Lower lobe of right lung (tissue), 2 donors: ENCODE measurements around the gene GYPC. TPM values are rescaled to one million over a fixed set of nuclear protein-coding genes. Genes with fewer than 3 reads are reported as not detected.

Source experiments
- ATAC-seq, 2 donors: fragments of 200-7000 bp; cut with Tn5 transposase; one replicate each; pipeline ENCODE4 v1.9.1; 2020 to 2022; ENCODE audit warnings: mild to moderate bottlenecking in 2 of 2, moderate library complexity in 2 of 2
- DNase-seq: peaks from one replicate; pipeline ENCODE4 v3.0.0-alpha.2; 2020
- H3K27ac ChIP-seq: fragments of 200-600 bp; one replicate; pipeline ENCODE4 v1.8.0; 2022
- H3K27me3 ChIP-seq: fragments of 200-600 bp; one replicate; pipeline ENCODE4 v1.8.0; 2022; ENCODE audit warnings: low read depth
- H3K36me3 ChIP-seq: fragments of 200-600 bp; one replicate; pipeline ENCODE4 v1.8.0; 2022; ENCODE audit warnings: mild to moderate bottlenecking
- H3K4me1 ChIP-seq: fragments of 200-600 bp; one replicate; pipeline ENCODE4 v1.8.0; 2022
- H3K4me3 ChIP-seq: fragments of 200-600 bp; one replicate; pipeline ENCODE4 v1.8.0; 2022; ENCODE audit warnings: mild to moderate bottlenecking
- H3K9me3 ChIP-seq: fragments of 200-600 bp; one replicate; pipeline ENCODE4 v1.8.0; 2022
- intact Hi-C: fragments of 100-400 bp; cut with DNase I; formaldehyde crosslinking; loops from one replicate; pipeline ENCODE4 v1.11.0; 2022
- total RNA-seq: library from RNA; stranded (reverse); fragmentation: NEBNext Ultra II Directional; extraction: Animal tissue kit (Norgen Biotek cat#: 25700); gene quantifications from one replicate; pipeline ENCODE4 v1.2.1, GENCODE V29; 2021
- TF ChIP-seq, protein P1 (sequence below): fragments of 200-600 bp; IDR thresholded peaks from one replicate; pipeline ENCODE4 v1.8.0; 2022; ENCODE audit warnings: antibody characterized with exemption, mild to moderate bottlenecking
- donor health status: DM: no; HTN: yes; CAD: no; lungs with severe emphysema.

Gene GYPC
- total RNA-seq, 1 donor from 2014 or later: 92.6 TPM

DNA sequence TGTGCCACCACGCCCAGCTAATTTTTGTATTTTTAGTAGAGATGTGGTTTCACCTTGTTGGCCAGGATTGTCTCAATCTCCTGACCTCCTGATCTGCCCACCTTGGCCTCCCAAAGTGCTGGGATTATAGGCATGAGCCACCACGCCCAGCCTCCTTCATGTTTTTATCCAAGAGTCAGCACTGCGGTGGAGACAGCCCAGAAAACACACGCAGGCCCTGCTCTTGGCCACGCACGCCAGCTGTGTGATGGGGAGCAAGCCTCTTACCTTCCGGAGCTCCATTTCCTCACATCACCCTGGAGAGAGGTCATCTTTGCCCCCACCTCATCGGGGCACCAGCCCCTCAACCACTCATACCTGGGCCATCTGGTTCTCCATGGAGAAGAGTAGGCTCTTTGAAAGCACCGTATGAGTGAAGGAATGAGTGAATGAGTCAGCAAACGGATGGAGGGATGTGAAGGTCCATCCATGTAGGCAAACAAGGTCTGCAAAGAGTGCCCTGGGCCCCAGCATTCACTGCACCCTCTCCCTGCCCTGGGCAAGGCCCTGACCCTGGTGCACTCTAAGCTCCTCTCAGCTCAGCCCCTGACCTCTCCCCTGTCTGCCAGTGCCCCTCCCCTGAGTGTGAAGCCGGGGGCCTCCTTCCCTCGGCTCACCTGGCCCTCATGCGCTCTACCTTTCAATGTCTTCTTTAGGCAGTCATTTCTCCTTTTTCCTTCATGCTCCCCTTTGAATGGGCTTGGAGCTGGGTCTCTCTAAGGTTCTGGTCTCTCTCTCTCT is 7.4 kb downstream of the GYPC start:
- ATAC-seq (no peak), DNase-seq (no peak)
- peaks cover 4% of the 10 kb centered on the region for H3K36me3 ChIP-seq
- TF ChIP-seq, protein P1, sequence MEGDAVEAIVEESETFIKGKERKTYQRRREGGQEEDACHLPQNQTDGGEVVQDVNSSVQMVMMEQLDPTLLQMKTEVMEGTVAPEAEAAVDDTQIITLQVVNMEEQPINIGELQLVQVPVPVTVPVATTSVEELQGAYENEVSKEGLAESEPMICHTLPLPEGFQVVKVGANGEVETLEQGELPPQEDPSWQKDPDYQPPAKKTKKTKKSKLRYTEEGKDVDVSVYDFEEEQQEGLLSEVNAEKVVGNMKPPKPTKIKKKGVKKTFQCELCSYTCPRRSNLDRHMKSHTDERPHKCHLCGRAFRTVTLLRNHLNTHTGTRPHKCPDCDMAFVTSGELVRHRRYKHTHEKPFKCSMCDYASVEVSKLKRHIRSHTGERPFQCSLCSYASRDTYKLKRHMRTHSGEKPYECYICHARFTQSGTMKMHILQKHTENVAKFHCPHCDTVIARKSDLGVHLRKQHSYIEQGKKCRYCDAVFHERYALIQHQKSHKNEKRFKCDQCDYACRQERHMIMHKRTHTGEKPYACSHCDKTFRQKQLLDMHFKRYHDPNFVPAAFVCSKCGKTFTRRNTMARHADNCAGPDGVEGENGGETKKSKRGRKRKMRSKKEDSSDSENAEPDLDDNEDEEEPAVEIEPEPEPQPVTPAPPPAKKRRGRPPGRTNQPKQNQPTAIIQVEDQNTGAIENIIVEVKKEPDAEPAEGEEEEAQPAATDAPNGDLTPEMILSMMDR: no peak
- no peak overlapping the region for H3K4me3 ChIP-seq
- peaks cover 84% of the 10 kb centered on the region for H3K4me1 ChIP-seq
- H3K27ac ChIP-seq: no peak overlapping the region
- H3K27me3 ChIP-seq: no peaks in the 10 kb centered on the region
- H3K9me3 ChIP-seq: no peaks in the 10 kb centered on the region
- intact Hi-C loops: no loop called here

DNA sequence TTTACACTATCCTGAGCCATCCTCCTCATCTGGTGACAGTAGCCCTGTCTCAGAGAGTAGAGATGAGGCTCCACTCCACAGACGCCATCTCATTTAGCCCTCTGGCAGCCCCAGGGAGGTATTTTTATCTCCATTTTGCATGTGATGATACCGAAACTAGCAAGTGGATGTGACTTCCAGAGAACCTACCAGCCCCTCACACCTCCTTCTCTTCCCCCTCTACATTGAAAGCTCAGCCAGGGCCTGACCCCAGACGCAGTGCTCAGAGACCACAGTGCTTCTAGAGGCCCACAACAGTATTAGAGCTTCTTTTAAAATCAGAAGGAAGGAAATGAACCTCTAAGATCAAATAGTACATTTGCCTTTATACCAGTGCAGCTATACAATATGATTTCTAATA is 8.3 kb downstream of the GYPC start:
- ATAC-seq (no peak), DNase-seq (no peak)
- Histone ChIP-seq H3K27ac (no peak overlapping the region), H3K4me1 (peaks cover 82% of the 10 kb centered on the region), H3K27me3 (no peaks in the 10 kb centered on the region), H3K4me3 (no peak overlapping the region), H3K36me3 (peaks cover 4% of the 10 kb centered on the region), H3K9me3 (no peaks in the 10 kb centered on the region)
- TF ChIP-seq, protein P1: no peak
- intact Hi-C loops: no loop called here

DNA sequence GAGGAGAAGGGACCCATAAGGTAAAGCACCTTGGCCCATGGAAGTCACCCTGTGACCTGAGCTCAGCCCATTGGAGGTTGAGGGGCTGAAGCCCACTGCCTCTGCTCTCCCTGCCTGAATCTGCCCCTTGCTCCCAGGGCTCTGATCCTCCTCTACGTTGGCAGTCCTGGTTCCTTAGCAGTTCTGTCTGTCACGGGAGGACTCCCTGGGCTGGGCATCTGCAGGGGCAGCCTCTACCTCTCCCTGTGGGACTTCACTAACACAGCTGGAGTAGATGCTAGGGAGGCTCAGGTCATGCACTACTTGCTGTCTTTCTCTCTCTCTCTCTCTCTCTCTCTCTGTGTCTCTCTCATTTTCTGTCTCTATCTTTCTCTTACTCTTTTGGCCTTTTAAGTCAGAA is 8.7 kb downstream of the GYPC start:
- Histone ChIP-seq H3K27ac (no peak overlapping the region), H3K4me3 (no peak overlapping the region), H3K36me3 (peaks cover 4% of the 10 kb centered on the region), H3K4me1 (peaks cover 82% of the 10 kb centered on the region), H3K9me3 (no peaks in the 10 kb centered on the region), H3K27me3 (no peaks in the 10 kb centered on the region)
- TF ChIP-seq, protein P1: no peak
- intact Hi-C loops: no loop called here
- ATAC-seq (no peak), DNase-seq (no peak)

DNA sequence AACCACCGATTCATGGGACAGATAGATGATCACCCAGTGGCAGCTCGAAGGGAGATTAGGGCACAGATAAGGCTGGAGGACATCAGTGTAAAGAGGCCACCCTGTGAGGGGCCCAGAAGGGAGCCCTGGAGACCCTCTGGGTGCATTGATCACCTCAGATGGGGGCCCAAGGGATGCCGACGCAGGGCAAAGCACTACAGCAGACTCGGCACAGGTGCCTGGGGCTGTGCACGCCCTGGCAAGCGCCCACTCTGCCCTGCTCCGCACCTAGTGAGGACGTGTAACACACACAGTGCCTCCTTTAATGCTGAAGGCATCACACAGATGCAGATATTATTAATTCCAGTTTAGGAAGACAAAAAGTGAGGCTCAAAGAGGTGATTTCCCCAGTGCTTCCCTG is 9.5 kb downstream of the GYPC start:
- no peaks in the 10 kb centered on the region for H3K9me3 ChIP-seq
- intact Hi-C loops: no loop called here
- peaks cover 82% of the 10 kb centered on the region for H3K4me1 ChIP-seq

DNA sequence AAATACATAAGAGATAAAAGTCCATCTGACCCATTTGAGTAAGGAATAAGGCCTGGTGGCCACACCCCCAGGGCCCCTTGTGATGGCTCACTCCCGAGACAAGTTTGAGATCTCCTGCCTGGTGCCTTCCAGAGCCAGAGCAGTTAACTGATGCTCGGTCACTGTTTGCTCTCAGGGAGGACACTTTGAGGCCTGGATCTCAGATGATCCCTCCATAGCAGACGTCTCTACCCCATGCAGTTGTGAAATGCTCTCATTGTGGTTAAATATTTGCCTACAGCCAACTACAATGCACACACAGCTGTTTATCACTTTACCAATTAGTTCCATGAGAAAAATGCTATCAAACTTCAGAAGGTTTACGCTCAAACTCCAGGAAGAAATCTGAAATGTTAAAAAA is 12.3 kb downstream of the GYPC start:
- Histone ChIP-seq H3K36me3 (peaks cover 7% of the 10 kb centered on the region), H3K9me3 (no peaks in the 10 kb centered on the region), H3K4me1 (peaks cover 56% of the 10 kb centered on the region), H3K27me3 (no peaks in the 10 kb centered on the region), H3K4me3 (no peak overlapping the region), H3K27ac (no peak overlapping the region)
- DNase-seq (no peak), ATAC-seq (no peak)
- TF ChIP-seq, protein P1: no peak
- intact Hi-C loops: no loop called here

More for the DNA sequence above, 9.5 kb downstream of the GYPC start:
- DNase-seq: no peak
- TF ChIP-seq, protein P1: no peak
- H3K36me3 ChIP-seq: peaks cover 4% of the 10 kb centered on the region
- H3K27ac ChIP-seq: no peak overlapping the region
- H3K27me3 ChIP-seq: no peaks in the 10 kb centered on the region
- no peak for ATAC-seq
- H3K4me3 ChIP-seq: no peak overlapping the region
